HEK293 (cell line): ENCODE data around the gene AMZ2.

Experiments used
- CTCF ChIP-seq: fragments of 450-650 bp; formaldehyde crosslinking; IDR thresholded peaks from 2 replicates; pipeline ENCODE4 v1.5.1; 2016; ENCODE audit warnings: missing biosample characterization, missing genetic modification characterization
- PRDM6 ChIP-seq: fragments of 450-650 bp; formaldehyde crosslinking; IDR thresholded peaks from 2 replicates; pipeline ENCODE4 v1.5.1; 2017; ENCODE audit warnings: missing biosample characterization, missing genetic modification characterization
- ZNF223 ChIP-seq: fragments of 450-650 bp; formaldehyde crosslinking; IDR thresholded peaks from 2 replicates; pipeline ENCODE4 v1.5.1; 2016; ENCODE audit warnings: missing biosample characterization, missing genetic modification characterization
- ZNF24 ChIP-seq: fragments of 450-650 bp; formaldehyde crosslinking; IDR thresholded peaks from 2 replicates; pipeline ENCODE4 v1.5.1; 2016; ENCODE audit warnings: missing biosample characterization, missing genetic modification characterization
- ZNF48 ChIP-seq: fragments of 450-650 bp; formaldehyde crosslinking; IDR thresholded peaks from 2 replicates; pipeline ENCODE4 v1.5.1; 2016; ENCODE audit warnings: missing biosample characterization, missing genetic modification characterization
- ZNF610 ChIP-seq: fragments of 450-650 bp; formaldehyde crosslinking; IDR thresholded peaks from 2 replicates; pipeline ENCODE4 v1.5.1; 2016; ENCODE audit warnings: missing biosample characterization, missing genetic modification characterization, borderline replicate concordance
- ZNF677 ChIP-seq: fragments of 450-650 bp; IDR thresholded peaks from 2 replicates; pipeline ENCODE4 v1.5.0; 2018; ENCODE audit warnings: missing biosample characterization, mild to moderate bottlenecking, missing genetic modification characterization, moderate library complexity
- ZNF785 ChIP-seq: fragments of 450-650 bp; formaldehyde crosslinking; IDR thresholded peaks from 2 replicates; pipeline ENCODE4 v1.5.1; 2016; ENCODE audit warnings: missing biosample characterization, missing genetic modification characterization
- ZSCAN30 ChIP-seq: fragments of 450-650 bp; IDR thresholded peaks from 2 replicates; pipeline ENCODE4 v1.5.1; 2018; ENCODE audit warnings: missing biosample characterization, mild to moderate bottlenecking, missing genetic modification characterization, moderate library complexity
- TF ChIP-seq, protein P1 (sequence below): fragments of 450-650 bp; formaldehyde crosslinking; IDR thresholded peaks from 2 replicates; pipeline ENCODE4 v1.5.1; 2017; ENCODE audit warnings: missing biosample characterization, missing genetic modification characterization

- TF ChIP-seq PRDM6 (tag by site-specific recombination) (no peak), ZNF223 (tag by site-specific recombination) (no peak), ZNF48 (no peak), CTCF (no peak), ZNF24 (tag by site-specific recombination) (no peak), ZNF785 (tag by site-specific recombination) (no peak), ZNF677 (tag by site-specific recombination) (no peak), ZNF610 (no peak), ZSCAN30 (tag by site-specific recombination) (no peak; the same call in 1 of the 2 replicates)
- TF ChIP-seq, protein P1, sequence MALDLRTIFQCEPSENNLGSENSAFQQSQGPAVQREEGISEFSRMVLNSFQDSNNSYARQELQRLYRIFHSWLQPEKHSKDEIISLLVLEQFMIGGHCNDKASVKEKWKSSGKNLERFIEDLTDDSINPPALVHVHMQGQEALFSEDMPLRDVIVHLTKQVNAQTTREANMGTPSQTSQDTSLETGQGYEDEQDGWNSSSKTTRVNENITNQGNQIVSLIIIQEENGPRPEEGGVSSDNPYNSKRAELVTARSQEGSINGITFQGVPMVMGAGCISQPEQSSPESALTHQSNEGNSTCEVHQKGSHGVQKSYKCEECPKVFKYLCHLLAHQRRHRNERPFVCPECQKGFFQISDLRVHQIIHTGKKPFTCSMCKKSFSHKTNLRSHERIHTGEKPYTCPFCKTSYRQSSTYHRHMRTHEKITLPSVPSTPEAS (tag by site-specific recombination): no peak
Observed at GRCh38 chr17:68292689-68293040, 44.8 kb downstream of the AMZ2 start.
